GM13977 (cell line): ENCODE data around the gene TUBB4B.

ENCODE experiments used
- DNase-seq: peaks from one replicate; pipeline ENCODE4 v3.0.0; 2012; ENCODE audit warnings: low spot score
- CTCF ChIP-seq: IDR thresholded peaks from 2 replicates; pipeline ENCODE4 v1.5.1; 2012; ENCODE audit warnings: mild to moderate bottlenecking, control low read depth; ENCODE audit not compliant: insufficient read depth; ENCODE audit errors: extremely low read depth, missing control alignments
- in situ Hi-C: fragments of 300-500 bp; cut with MboI; formaldehyde crosslinking; loops from one replicate; pipeline ENCODE4 v1.12.0; 2022; ENCODE audit warnings: low sequenced_read_pairs, low pct_unique_long_range_greater_than_20kb, mixed read lengths, inconsistent platforms; ENCODE audit not compliant: unreplicated experiment

TUBB4B gene

GRCh38 chr9:137226338-137227053, 14.6 kb upstream of the TUBB4B start:
- no peak for DNase-seq
- in situ Hi-C loops: loop anchor here (10.0 kb wide), 1 partner anchor 102 kb away; no protein-coding TSS in a partner anchor

GRCh38 chr9:137227054-137227852, 13.8 kb upstream of the TUBB4B start, which contains the start of gene RNF224:
Gene RNF224 (plus strand): TSS chr9:137227502. CDS start chr9:137228336, 834 bp downstream.
- TF ChIP-seq CTCF: peak; percentile 98
- DNase-seq: peak; percentile 90
- in situ Hi-C loops: loop anchor here (10.0 kb wide), 1 partner anchor 102 kb away; no protein-coding TSS in a partner anchor

More at GRCh38 chr9:137226338-137227053, 14.6 kb upstream of the TUBB4B start:
- TF ChIP-seq CTCF: no peak

GRCh38 chr9:137227853-137228505, 13.1 kb upstream of the TUBB4B start:
- DNase-seq: no peak
- in situ Hi-C loops: loop anchor here (10.0 kb wide), 1 partner anchor 103 kb away; no protein-coding TSS in a partner anchor
- TF ChIP-seq CTCF: no peak

- no peak for TF ChIP-seq CTCF
- DNase-seq: no peak
- in situ Hi-C loops: loop anchor here (10.0 kb wide), 1 partner anchor 104 kb away; no protein-coding TSS in a partner anchor
These were observed 12.6 kb upstream of the TUBB4B start for GRCh38 chr9:137228506-137228967.

- in situ Hi-C loops: loop anchor here (10.0 kb wide), 1 partner anchor 104 kb away; no protein-coding TSS in a partner anchor
- DNase-seq: no peak
- TF ChIP-seq CTCF: no peak
These were observed 11.9 kb upstream of the TUBB4B start for GRCh38 chr9:137228968-137229896.
